Measurements from ENCODE around the gene CNFN.

Gene CNFN

DNA sequence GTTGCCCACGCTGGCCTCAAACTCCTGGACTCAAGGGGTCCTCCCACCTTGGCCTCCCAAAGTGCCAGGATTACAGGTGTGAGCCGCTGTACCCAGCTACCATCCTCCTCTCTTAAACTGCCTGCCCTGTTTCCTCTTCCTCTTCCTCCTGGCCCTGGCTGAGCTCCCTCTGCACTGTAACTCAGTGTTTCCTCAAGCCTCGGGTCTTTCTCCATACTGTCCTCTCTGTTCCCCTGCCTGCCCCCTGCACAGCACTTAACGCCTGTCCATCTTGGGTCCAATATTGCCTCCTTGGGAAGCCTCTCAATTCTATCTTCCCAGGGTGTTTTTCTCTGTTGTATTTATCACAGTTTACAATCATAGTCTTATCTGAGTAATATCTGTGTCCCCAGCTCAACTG lies 31.0 kb upstream of the CNFN start:
- TF ChIP-seq CTCF (IDR thresholded peaks at IDR 0.05; ENCODE audit: low read depth, low read length) = no peak
- no peak for DNase-seq (ENCODE audit: extremely low read depth, low read depth)

GRCh38 chr19:42420055-42420544 lies 30.0 kb upstream of the CNFN start:
- no peak for DNase-seq (ENCODE audit: extremely low read depth, low read depth)
- TF ChIP-seq CTCF (IDR thresholded peaks at IDR 0.05; ENCODE audit: low read depth, low read length) = peak; percentile 63

DNA sequence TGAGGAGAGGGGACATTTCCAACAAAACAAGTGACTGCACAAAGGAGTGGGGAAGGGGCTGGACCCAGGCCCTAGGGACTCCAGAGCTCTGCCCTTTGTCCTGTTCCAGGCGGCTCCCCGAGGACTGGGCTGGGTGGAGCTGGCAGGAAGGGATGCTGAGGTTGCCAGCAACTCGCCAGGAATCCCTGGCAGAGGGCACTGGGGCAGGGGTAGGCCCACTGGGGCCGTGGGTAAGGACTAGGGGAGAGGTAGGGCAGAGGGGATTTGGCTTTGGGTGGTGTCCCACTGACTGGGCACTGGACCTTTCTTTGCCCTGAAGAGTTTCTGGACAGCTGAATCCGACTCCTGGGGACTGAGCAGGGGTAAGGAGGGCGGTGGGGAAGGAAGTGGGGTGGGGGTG lies 29.2 kb upstream of the CNFN start:
- DNase-seq (ENCODE audit: extremely low read depth, low read depth) = no peak
- TF ChIP-seq CTCF (IDR thresholded peaks at IDR 0.05; ENCODE audit: low read depth, low read length) = no peak

- no peak for DNase-seq (ENCODE audit: extremely low read depth, low read depth)
- no peak for TF ChIP-seq CTCF (IDR thresholded peaks at IDR 0.05; ENCODE audit: low read depth, low read length)
These were observed 22.6 kb upstream of the CNFN start for GRCh38 chr19:42412661-42413076.

DNA sequence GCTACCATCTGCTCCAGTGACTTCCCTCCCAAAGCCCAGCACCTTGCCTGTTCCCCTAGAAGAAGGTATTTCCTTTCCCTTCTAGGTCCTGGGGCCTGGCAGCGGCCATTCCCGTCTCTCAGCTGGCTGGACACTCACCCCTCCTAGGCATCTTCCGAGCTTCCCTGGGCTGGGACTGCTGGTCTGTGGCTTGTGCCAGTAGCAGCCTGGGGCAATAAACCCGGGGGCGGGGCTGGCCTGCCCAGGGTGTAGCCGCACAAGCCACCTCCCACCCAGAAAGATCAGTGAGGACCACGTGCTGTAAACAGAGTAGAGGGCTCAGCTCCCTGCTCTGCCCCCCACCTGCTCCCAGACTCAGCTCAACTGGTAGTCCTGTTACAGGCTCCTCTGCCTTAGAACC lies 22.1 kb upstream of the CNFN start:
- no peak for DNase-seq (ENCODE audit: extremely low read depth, low read depth)
- TF ChIP-seq CTCF (IDR thresholded peaks at IDR 0.05; ENCODE audit: low read depth, low read length) = no peak

DNA sequence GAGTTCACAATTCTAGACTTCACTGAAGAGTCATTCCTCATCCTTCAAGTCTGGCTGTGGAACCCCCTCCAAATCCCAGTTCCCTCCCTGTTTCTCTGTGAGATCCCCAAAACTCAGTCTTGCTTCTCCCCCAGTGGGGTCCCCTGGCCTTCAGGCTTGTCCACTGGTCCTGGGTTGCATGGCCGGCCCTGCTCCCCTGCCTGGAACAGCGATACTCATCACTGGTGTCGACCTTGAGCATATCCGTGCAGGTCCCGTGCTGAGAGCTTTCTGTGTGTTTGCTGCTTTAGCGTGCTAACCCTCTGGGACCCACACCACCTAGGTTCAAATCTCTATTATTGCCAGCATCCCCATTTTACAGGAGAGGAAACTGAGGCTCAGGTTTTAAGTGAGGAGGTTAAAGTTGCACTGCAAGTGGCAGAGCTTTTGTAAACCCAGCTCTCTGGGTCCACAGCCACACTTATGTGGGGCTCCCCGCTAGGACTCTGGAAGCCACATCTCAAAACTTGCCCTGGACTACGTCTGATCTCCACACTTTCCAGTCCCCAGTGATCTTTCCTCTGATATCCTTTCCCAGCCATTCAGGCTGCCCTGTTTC lies 21.6 kb upstream of the CNFN start:
- DNase-seq (ENCODE audit: extremely low read depth, low read depth) = no peak
- TF ChIP-seq CTCF (IDR thresholded peaks at IDR 0.05; ENCODE audit: low read depth, low read length) = no peak

GRCh38 chr19:42410371-42410770 lies 20.3 kb upstream of the CNFN start:
- DNase-seq (ENCODE audit: extremely low read depth, low read depth) = no peak
- no peak for TF ChIP-seq CTCF (IDR thresholded peaks at IDR 0.05; ENCODE audit: low read depth, low read length)
